SK-N-SH treated with all-trans-retinoic acid at 6 μM for 48 hours (cell line): Measurements from ENCODE around the gene EGFLAM.

Experiments used
- RARB ChIP-seq: fragments of 250-450 bp; sonication (Bioruptor Pico); IDR thresholded peaks from 2 replicates; pipeline ENCODE4 v1.8.0; 2021; ENCODE audit warnings: mild to moderate bottlenecking, moderate library complexity
- TOX ChIP-seq: fragments of 250-450 bp; sonication (Bioruptor Pico); IDR thresholded peaks from 2 replicates; pipeline ENCODE4 v1.8.0; 2021; ENCODE audit warnings: mild to moderate bottlenecking, moderate library complexity, borderline replicate concordance
- ZC3H10 ChIP-seq: fragments of 250-450 bp; sonication (Bioruptor Pico); IDR thresholded peaks from 2 replicates; pipeline ENCODE4 v1.5.1; 2021; ENCODE audit warnings: mild to moderate bottlenecking, moderate library complexity
- ZFP3 ChIP-seq: fragments of 250-450 bp; sonication (Bioruptor Pico); IDR thresholded peaks from 2 replicates; pipeline ENCODE4 v1.5.0; 2020; ENCODE audit warnings: mild to moderate bottlenecking, moderate library complexity
- ZFP30 ChIP-seq: fragments of 450-650 bp; formaldehyde crosslinking; IDR thresholded peaks from 2 replicates; pipeline ENCODE4 v1.5.0; 2022; ENCODE audit warnings: mild to moderate bottlenecking, moderate library complexity

- TF ChIP-seq ZC3H10 (CRISPR knock-in tag) (no peak), RARB (CRISPR knock-in tag) (no peak), TOX (no peak), ZFP3 (no peak), ZFP30 (CRISPR knock-in tag) (no peak)
These were observed 89.5 kb downstream of the EGFLAM start for GRCh38 chr5:38347896-38348295.
